Peyer's patch (tissue), 4 donors: Measurements from ENCODE around the gene MAP1B.

Experiments
- POLR2A ChIP-seq, 2 donors: fragments of 450-650 bp; IDR thresholded peaks; one replicate each; pipeline ENCODE4 v1.5.1; 2017; ENCODE audit warnings: antibody characterized with exemption in 2 of 2, mild to moderate bottlenecking in 2 of 2, moderate library complexity in 2 of 2
- TF ChIP-seq, protein P1 (sequence below), 6 experiments: fragments of 450-650 bp in 4 of 6; fragments of 200-600 bp in 2 of 6; sonication (generic) in 1 of 6; IDR thresholded peaks; one replicate each; pipeline ENCODE4 v1.5.1; 2017 to 2019; ENCODE audit warnings: antibody characterized with exemption in 6 of 6, mild to moderate bottlenecking in 3 of 6, moderate library complexity in 1 of 6

DNA sequence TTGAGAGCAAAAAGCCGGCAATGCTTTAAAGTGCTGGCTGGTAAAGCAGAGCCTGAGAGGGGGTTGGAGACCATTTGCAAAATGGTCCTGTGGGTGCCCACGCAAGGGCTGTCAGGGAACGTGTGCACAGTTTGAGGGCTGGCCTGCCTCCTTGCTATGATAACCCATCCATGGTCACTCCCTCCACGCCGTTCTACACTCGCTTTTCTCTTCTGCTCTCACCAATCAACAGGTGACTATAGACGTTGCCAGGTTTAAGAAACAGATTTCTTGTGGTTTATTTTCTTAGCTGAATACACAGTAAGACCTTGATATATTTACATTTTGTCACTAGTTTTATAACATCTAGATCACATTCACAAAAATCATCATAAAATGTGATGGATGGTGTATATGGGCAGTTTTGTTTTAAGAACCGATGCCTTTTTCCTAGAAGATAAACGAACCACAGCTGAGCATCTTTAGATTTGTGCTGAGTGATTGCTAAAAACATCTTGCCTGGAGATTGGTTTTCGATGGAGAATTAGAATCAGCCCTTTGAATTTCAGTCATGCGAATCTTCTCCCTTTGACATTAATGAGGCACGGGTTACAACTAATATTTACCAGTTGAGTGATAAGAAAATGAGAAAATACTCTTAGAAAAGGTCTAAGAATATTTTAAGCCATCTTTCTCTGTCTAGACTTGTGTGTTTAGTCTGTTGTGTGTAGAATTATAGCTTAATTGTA lies 13.9 kb downstream of the MAP1B start:
- TF ChIP-seq, protein P1, sequence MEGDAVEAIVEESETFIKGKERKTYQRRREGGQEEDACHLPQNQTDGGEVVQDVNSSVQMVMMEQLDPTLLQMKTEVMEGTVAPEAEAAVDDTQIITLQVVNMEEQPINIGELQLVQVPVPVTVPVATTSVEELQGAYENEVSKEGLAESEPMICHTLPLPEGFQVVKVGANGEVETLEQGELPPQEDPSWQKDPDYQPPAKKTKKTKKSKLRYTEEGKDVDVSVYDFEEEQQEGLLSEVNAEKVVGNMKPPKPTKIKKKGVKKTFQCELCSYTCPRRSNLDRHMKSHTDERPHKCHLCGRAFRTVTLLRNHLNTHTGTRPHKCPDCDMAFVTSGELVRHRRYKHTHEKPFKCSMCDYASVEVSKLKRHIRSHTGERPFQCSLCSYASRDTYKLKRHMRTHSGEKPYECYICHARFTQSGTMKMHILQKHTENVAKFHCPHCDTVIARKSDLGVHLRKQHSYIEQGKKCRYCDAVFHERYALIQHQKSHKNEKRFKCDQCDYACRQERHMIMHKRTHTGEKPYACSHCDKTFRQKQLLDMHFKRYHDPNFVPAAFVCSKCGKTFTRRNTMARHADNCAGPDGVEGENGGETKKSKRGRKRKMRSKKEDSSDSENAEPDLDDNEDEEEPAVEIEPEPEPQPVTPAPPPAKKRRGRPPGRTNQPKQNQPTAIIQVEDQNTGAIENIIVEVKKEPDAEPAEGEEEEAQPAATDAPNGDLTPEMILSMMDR (IDR thresholded peaks at IDR 0.05): no peak
- no peak for TF ChIP-seq POLR2A (IDR thresholded peaks at IDR 0.05)
